K562 (cell line): ENCODE results near the gene SIDT2. TPM values are rescaled to one million over a fixed set of nuclear protein-coding genes. Genes with fewer than 3 reads are reported as not detected.

ENCODE experiments used
- polyA plus RNA-seq, 8 experiments: library from polyadenylated mRNA; depleted of rRNA in 4 of 8; stranded (reverse) in 5 of 8; unstranded in 3 of 8; fragments of >200 nt; fragmentation: Nextera tagmentation in 2 of 8; fragmentation: Illumina TruSeq in 1 of 8; extraction: Ambion mirVana in 2 of 8; extraction: Trizol in 1 of 8; gene quantifications; 2 replicates each; pipeline versions ENCODE4 v1.2.1 to v1.2.3, GENCODE V29; 2011 to 2014; ENCODE audit warnings: inconsistent platforms in 1 of 8, missing spikeins in 1 of 8
- total RNA-seq, 7 experiments: library from RNA; depleted of rRNA in 6 of 7; stranded (reverse); fragments of >200 nt in 6 of 7; fragmentation: Illumina TruSeq in 2 of 7; extraction: Trizol in 2 of 7; gene quantifications; 2 replicates each; pipeline versions ENCODE4 v1.2.1 to v1.2.3, GENCODE V29; 2011 to 2021; ENCODE audit warnings: low replicate concordance in 1 of 7
- TF ChIP-seq, protein P1 (sequence below): fragments of 450-650 bp; IDR thresholded peaks from 2 replicates; pipeline ENCODE4 v1.6.1; 2016; ENCODE audit warnings: mild to moderate bottlenecking, moderate library complexity

Gene SIDT2
- total and polyA plus RNA-seq, 9 of the 15 experiments (the other 6 are each of a cell fraction or from before 2014, with no cell fraction given) = 2.4 to 20.2 (median 6.5) TPM

DNA sequence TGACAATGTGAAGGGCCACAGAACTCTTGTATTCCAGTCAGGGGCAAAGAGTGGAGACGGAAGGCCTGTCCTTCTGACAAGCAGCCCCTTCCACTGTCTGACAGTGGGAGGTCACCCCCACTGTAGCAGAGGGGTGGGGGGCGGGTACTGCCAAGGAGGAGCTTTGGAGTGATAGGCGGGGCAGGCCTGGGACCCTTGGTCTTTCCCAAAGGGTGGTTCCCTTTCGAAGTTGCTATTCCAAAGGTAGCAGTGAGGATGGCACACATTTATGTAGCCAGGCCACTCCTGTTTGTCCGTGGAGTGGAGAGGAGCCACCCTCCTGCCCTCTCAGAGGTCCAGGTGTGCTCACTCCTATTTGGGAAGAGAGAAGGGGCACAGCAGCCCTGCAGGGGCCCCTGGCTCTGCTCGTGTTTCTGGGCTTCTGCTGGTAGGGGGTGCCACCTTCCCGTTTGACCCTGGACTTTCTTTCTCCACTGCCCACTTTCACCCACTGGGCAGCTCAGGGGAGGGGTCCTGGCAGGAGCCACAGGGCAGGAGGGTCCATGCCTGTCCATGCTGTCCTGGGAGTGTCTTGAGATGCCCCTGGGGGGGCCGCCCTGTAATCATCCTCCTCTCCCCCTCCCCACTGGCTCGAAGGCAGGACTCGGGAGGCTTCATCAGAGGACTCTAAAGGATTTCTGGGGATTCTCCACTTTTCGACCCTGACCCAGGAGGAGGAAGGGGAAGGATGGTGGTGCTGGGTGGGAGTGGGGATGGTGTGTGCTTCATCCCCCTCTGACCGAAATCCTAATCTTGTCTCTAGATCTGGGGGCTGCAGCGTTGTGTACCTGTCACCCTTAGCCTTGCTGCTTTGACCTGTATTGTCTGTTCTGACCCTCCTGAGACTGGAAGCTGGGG lies 21.6 kb downstream of the SIDT2 start (continued):
- TF ChIP-seq, protein P1, sequence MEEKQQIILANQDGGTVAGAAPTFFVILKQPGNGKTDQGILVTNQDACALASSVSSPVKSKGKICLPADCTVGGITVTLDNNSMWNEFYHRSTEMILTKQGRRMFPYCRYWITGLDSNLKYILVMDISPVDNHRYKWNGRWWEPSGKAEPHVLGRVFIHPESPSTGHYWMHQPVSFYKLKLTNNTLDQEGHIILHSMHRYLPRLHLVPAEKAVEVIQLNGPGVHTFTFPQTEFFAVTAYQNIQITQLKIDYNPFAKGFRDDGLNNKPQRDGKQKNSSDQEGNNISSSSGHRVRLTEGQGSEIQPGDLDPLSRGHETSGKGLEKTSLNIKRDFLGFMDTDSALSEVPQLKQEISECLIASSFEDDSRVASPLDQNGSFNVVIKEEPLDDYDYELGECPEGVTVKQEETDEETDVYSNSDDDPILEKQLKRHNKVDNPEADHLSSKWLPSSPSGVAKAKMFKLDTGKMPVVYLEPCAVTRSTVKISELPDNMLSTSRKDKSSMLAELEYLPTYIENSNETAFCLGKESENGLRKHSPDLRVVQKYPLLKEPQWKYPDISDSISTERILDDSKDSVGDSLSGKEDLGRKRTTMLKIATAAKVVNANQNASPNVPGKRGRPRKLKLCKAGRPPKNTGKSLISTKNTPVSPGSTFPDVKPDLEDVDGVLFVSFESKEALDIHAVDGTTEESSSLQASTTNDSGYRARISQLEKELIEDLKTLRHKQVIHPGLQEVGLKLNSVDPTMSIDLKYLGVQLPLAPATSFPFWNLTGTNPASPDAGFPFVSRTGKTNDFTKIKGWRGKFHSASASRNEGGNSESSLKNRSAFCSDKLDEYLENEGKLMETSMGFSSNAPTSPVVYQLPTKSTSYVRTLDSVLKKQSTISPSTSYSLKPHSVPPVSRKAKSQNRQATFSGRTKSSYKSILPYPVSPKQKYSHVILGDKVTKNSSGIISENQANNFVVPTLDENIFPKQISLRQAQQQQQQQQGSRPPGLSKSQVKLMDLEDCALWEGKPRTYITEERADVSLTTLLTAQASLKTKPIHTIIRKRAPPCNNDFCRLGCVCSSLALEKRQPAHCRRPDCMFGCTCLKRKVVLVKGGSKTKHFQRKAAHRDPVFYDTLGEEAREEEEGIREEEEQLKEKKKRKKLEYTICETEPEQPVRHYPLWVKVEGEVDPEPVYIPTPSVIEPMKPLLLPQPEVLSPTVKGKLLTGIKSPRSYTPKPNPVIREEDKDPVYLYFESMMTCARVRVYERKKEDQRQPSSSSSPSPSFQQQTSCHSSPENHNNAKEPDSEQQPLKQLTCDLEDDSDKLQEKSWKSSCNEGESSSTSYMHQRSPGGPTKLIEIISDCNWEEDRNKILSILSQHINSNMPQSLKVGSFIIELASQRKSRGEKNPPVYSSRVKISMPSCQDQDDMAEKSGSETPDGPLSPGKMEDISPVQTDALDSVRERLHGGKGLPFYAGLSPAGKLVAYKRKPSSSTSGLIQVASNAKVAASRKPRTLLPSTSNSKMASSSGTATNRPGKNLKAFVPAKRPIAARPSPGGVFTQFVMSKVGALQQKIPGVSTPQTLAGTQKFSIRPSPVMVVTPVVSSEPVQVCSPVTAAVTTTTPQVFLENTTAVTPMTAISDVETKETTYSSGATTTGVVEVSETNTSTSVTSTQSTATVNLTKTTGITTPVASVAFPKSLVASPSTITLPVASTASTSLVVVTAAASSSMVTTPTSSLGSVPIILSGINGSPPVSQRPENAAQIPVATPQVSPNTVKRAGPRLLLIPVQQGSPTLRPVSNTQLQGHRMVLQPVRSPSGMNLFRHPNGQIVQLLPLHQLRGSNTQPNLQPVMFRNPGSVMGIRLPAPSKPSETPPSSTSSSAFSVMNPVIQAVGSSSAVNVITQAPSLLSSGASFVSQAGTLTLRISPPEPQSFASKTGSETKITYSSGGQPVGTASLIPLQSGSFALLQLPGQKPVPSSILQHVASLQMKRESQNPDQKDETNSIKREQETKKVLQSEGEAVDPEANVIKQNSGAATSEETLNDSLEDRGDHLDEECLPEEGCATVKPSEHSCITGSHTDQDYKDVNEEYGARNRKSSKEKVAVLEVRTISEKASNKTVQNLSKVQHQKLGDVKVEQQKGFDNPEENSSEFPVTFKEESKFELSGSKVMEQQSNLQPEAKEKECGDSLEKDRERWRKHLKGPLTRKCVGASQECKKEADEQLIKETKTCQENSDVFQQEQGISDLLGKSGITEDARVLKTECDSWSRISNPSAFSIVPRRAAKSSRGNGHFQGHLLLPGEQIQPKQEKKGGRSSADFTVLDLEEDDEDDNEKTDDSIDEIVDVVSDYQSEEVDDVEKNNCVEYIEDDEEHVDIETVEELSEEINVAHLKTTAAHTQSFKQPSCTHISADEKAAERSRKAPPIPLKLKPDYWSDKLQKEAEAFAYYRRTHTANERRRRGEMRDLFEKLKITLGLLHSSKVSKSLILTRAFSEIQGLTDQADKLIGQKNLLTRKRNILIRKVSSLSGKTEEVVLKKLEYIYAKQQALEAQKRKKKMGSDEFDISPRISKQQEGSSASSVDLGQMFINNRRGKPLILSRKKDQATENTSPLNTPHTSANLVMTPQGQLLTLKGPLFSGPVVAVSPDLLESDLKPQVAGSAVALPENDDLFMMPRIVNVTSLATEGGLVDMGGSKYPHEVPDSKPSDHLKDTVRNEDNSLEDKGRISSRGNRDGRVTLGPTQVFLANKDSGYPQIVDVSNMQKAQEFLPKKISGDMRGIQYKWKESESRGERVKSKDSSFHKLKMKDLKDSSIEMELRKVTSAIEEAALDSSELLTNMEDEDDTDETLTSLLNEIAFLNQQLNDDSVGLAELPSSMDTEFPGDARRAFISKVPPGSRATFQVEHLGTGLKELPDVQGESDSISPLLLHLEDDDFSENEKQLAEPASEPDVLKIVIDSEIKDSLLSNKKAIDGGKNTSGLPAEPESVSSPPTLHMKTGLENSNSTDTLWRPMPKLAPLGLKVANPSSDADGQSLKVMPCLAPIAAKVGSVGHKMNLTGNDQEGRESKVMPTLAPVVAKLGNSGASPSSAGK = no peak
